PC-3 (cell line): ENCODE results near the gene SNX13. TPM values are rescaled to one million over a fixed set of nuclear protein-coding genes. Genes with fewer than 3 reads are reported as not detected.
A peak's percentile ranks its signal among the peaks of the same experiment; 100 is the strongest.

Source experiments
- ATAC-seq: fragments of 200-7000 bp; cut with Tn5 transposase; 2 replicates; pipeline ENCODE4 v1.9.1; 2020; ENCODE audit warnings: mild to moderate bottlenecking, moderate library complexity
- BruUV-seq: library from RNA; stranded (reverse); fragments of 400-500 nt; replicated peaks from 2 replicates; lab custom pipeline; 2021; lab: Mats Ljungman, UMichigan
- CTCF ChIA-PET: fragments of 300-600 bp; sonication (Branson Sonifier 250); formaldehyde crosslinking; loops from one replicate; lab custom pipeline; 2022; ENCODE audit warnings: antibody characterized with exemption; lab: Charles Lee
- POLR2A ChIA-PET: fragments of 300-600 bp; sonication (Branson Sonifier 250); formaldehyde crosslinking; loops from one replicate; lab custom pipeline; 2022; ENCODE audit warnings: antibody characterized with exemption; ENCODE audit not compliant: unreplicated experiment; lab: Charles Lee
- DNase-seq: peaks from one replicate; pipeline ENCODE4 v3.0.0-alpha.2; 2015
- H2AFZ ChIP-seq: fragments of 300-600 bp; sonication (generic); 2 replicates; pipeline ENCODE4 v1.6.0; 2016; ENCODE audit warnings: antibody characterized with exemption, low read length
- H3F3A ChIP-seq: fragments of 300-600 bp; sonication (generic); one replicate; pipeline ENCODE4 v1.6.0; 2017; ENCODE audit warnings: antibody characterized with exemption, low read length, control low read depth, mild to moderate bottlenecking; ENCODE audit not compliant: unreplicated experiment
- H3K27ac ChIP-seq: fragments of 300-600 bp; sonication (generic); 2 replicates; pipeline ENCODE4 v1.5.1; 2016; ENCODE audit warnings: mild to moderate bottlenecking, low read length
- H3K27me3 ChIP-seq: fragments of 300-600 bp; sonication (generic); 2 replicates; pipeline ENCODE4 v1.6.1; 2016; ENCODE audit warnings: low read length, mixed read lengths
- H3K36me3 ChIP-seq: fragments of 300-600 bp; sonication (generic); 2 replicates; pipeline ENCODE4 v1.6.1; 2016; ENCODE audit warnings: low read depth, mixed run types, low read length, mixed read lengths
- H3K4me1 ChIP-seq: fragments of 300-600 bp; sonication (generic); 2 replicates; pipeline ENCODE4 v1.5.1; 2016; ENCODE audit warnings: low read length; ENCODE audit not compliant: insufficient read depth
- H3K4me2 ChIP-seq: fragments of 300-600 bp; sonication (generic); 2 replicates; pipeline ENCODE4 v1.6.0; 2016; ENCODE audit warnings: low read length
- H3K4me3 ChIP-seq: fragments of 300-600 bp; sonication (generic); 2 replicates; pipeline ENCODE4 v1.5.1; 2016; ENCODE audit warnings: mild to moderate bottlenecking, low read length, mixed read lengths
- H3K79me2 ChIP-seq: fragments of 300-600 bp; sonication (generic); 2 replicates; pipeline ENCODE4 v1.6.1; 2017; ENCODE audit warnings: low read length, mixed read lengths
- H3K9ac ChIP-seq: fragments of 300-600 bp; sonication (generic); 2 replicates; pipeline ENCODE4 v1.6.0; 2016; ENCODE audit warnings: mild to moderate bottlenecking, low read length
- H3K9me2 ChIP-seq: fragments of 300-600 bp; sonication (generic); replicated peaks from 2 replicates; pipeline ENCODE4 v1.6.1; 2016; ENCODE audit warnings: mixed run types, low read length, mixed read lengths
- H3K9me3 ChIP-seq: fragments of 300-600 bp; sonication (generic); 2 replicates; pipeline ENCODE4 v1.6.1; 2016; ENCODE audit warnings: low read length, mixed read lengths
- H4K20me1 ChIP-seq: fragments of 300-600 bp; sonication (generic); 2 replicates; pipeline ENCODE4 v1.6.1; 2016; ENCODE audit warnings: low read length, mixed read lengths
- EZH2 ChIP-seq: fragments of 300-600 bp; sonication (generic); IDR thresholded peaks from one replicate; pipeline ENCODE4 v1.6.1; 2017; ENCODE audit warnings: antibody characterized with exemption, mild to moderate bottlenecking, low read length; ENCODE audit not compliant: unreplicated experiment
- EZH2phosphoT487 ChIP-seq: fragments of 300-600 bp; sonication (generic); IDR thresholded peaks from 2 replicates; pipeline ENCODE4 v1.6.1; 2018; ENCODE audit warnings: mild to moderate bottlenecking, antibody characterized with exemption, low read length, borderline replicate concordance
- intact Hi-C: fragments of 100-400 bp; cut with micrococcal nuclease; formaldehyde crosslinking; loops from 2 replicates; pipeline ENCODE4 v1.9.0; 2023
- total RNA-seq: library from RNA; depleted of rRNA; stranded (reverse); fragments of >200 nt; gene quantifications from 2 replicates; pipeline ENCODE4 v1.2.3, GENCODE V29; 2014
- TF ChIP-seq, protein P1 (sequence below): fragments of 300-600 bp; sonication (generic); conservative IDR thresholded peaks from 2 replicates; pipeline ENCODE4 v1.5.1; 2017; ENCODE audit warnings: antibody characterized with exemption, low read depth, mild to moderate bottlenecking, low read length

SNX13 gene
- total RNA-seq, 1 experiment from 2014 or later: 33.9 TPM

GRCh38 chr7:17845197-17845547 lies 95.1 kb downstream of the SNX13 start:
- no peaks in the 10 kb centered on the region for H3K79me2 ChIP-seq
- H4K20me1 ChIP-seq: no peaks in the 10 kb centered on the region
- H3K4me1 ChIP-seq: peaks cover 15% of the 10 kb centered on the region
- no peak overlapping the region for H2AFZ ChIP-seq
- intact Hi-C loops: no loop called here
- H3K27ac ChIP-seq: peak overlapping the region; percentile 22; the same call in 1 of the 2 replicates
- no peaks in the 10 kb centered on the region for H3K36me3 ChIP-seq
- H3K27me3 ChIP-seq: no peaks in the 10 kb centered on the region
- peak overlapping the region; percentile 4; the same call in 1 of the 2 replicates for H3K4me3 ChIP-seq
- peaks cover 7% of the 10 kb centered on the region for H3F3A ChIP-seq
- no peaks in the 10 kb centered on the region for H3K9me3 ChIP-seq
- ChIA-PET CTCF (no interaction called here), POLR2A (no interaction called here)
- no peaks in the 10 kb centered on the region for H3K9me2 ChIP-seq
- no peak overlapping the region for H3K9ac ChIP-seq
- DNase-seq: no peak
- H3K4me2 ChIP-seq: peak overlapping the region; percentile 42
- TF ChIP-seq EZH2 (no peak), EZH2phosphoT487 (no peak)
- TF ChIP-seq, protein P1, sequence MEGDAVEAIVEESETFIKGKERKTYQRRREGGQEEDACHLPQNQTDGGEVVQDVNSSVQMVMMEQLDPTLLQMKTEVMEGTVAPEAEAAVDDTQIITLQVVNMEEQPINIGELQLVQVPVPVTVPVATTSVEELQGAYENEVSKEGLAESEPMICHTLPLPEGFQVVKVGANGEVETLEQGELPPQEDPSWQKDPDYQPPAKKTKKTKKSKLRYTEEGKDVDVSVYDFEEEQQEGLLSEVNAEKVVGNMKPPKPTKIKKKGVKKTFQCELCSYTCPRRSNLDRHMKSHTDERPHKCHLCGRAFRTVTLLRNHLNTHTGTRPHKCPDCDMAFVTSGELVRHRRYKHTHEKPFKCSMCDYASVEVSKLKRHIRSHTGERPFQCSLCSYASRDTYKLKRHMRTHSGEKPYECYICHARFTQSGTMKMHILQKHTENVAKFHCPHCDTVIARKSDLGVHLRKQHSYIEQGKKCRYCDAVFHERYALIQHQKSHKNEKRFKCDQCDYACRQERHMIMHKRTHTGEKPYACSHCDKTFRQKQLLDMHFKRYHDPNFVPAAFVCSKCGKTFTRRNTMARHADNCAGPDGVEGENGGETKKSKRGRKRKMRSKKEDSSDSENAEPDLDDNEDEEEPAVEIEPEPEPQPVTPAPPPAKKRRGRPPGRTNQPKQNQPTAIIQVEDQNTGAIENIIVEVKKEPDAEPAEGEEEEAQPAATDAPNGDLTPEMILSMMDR: no peak
- ATAC-seq: peak; percentile 18; the same call in 1 of the 2 replicates
- BruUV-seq: no TSS peak

DNA sequence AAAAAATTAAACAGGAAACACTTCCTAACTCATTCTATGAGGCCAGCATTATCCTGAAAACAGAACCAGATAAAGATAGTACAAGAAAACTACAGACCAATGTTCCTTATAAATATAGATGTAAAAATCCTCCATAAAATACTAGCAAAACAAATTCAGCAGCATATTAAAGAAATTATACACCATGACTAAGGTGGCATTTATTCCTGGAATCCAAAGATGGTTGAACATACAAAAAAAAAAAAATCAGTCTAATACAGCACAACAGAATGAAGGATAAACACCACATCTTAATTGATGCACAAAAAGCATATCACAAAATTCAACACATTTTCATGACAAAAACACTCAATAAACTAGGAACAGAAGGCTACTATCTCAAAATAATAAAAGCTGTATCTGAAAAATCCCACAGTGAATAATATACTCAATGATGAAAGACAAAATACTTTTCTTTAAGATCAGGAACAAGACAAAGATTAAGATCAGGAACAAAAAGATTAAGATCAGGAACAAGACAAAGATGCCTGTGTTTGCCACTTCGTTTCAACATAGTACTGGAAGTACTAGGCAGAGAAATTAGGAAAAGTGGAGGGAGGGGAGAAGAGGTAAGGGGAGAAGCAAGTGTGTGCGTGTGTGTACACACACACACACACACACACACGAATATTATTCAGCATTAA lies 95.6 kb downstream of the SNX13 start:
- Histone ChIP-seq H3K4me1 (peaks cover 15% of the 10 kb centered on the region), H3K9me2 (no peaks in the 10 kb centered on the region), H3K79me2 (no peaks in the 10 kb centered on the region), H3K27me3 (no peaks in the 10 kb centered on the region), H2AFZ (no peak overlapping the region), H3K9ac (no peak overlapping the region), H3K4me3 (peak overlapping the region; percentile 4; the same call in 1 of the 2 replicates), H3K4me2 (peak overlapping the region; percentile 42), H3F3A (peaks cover 7% of the 10 kb centered on the region), H3K9me3 (no peaks in the 10 kb centered on the region), H4K20me1 (no peaks in the 10 kb centered on the region), H3K27ac (peak overlapping the region; percentile 22; the same call in 1 of the 2 replicates), H3K36me3 (no peaks in the 10 kb centered on the region)
- CTCF ChIA-PET: no interaction called here
- DNase-seq (peak; percentile 55), ATAC-seq (peak; percentile 75)
- intact Hi-C loops: no loop called here
- TF ChIP-seq EZH2: no peak
- no TSS peak for BruUV-seq
- POLR2A ChIA-PET: no interaction called here

- peaks cover 15% of the 10 kb centered on the region for H3K4me1 ChIP-seq
- no peak for ATAC-seq
Observed at GRCh38 chr7:17844022-17844421, 96.3 kb downstream of the SNX13 start.

More at GRCh38 chr7:17844022-17844421, 96.3 kb downstream of the SNX13 start:
- no peak overlapping the region for H3K9ac ChIP-seq
- no peaks in the 10 kb centered on the region for H3K79me2 ChIP-seq
- CTCF ChIA-PET: no interaction called here
- H3F3A ChIP-seq: peaks cover 7% of the 10 kb centered on the region
- no peaks in the 10 kb centered on the region for H3K36me3 ChIP-seq
- no peaks in the 10 kb centered on the region for H3K27me3 ChIP-seq
- no peaks in the 10 kb centered on the region for H3K9me3 ChIP-seq
- no peak overlapping the region for H2AFZ ChIP-seq
- intact Hi-C loops: no loop called here
- H3K4me2 ChIP-seq: peak overlapping the region; percentile 42
- no peaks in the 10 kb centered on the region for H4K20me1 ChIP-seq
- BruUV-seq: no TSS peak
- no peak for DNase-seq
- H3K9me2 ChIP-seq: no peaks in the 10 kb centered on the region
- POLR2A ChIA-PET: no interaction called here
- TF ChIP-seq, protein P1: no peak
- TF ChIP-seq EZH2phosphoT487: no peak
- TF ChIP-seq EZH2: no peak
- peak overlapping the region; percentile 4; the same call in 1 of the 2 replicates for H3K4me3 ChIP-seq
- H3K27ac ChIP-seq: peak overlapping the region; percentile 22; the same call in 1 of the 2 replicates
